ENCODE results near the gene ST8SIA5. TPM values are rescaled to one million over a fixed set of nuclear protein-coding genes. Genes with fewer than 3 reads are reported as not detected.

Gene ST8SIA5
- total and polyA plus RNA-seq, 2 donors (not counting 3 experiments of a cell fraction or from before 2014, with no cell fraction given): 0.25 to 0.62 TPM

DNA sequence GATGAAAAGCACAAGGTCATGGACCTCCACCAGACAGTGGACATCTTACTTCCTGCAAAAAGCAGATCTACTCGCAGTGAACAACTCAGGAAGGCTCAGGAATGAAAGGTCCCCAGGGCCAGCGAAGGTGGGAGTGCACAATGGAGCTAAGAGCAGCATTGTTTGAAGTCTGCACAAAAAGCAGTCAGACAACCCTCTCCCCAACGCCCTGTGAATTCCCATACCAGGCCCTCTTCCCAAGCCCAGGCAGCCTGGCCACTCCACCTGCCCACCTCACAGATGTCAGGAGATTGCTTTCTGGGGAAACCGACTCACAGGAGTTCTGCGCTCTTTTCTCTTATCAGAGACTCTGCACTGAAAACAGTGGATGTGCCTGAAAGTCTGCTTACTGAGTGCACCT, 34.8 kb downstream of the ST8SIA5 start:
- H3K36me3 ChIP-seq (ENCODE audit: control insufficient read depth in 2 of 2, extremely low read depth in 1 of 2, insufficient read depth in 2 of 2, low read length in 2 of 2): no peaks in the 10 kb centered on the region
- no TSS peak for BruUV-seq (replicated peaks)
- H3K27me3 ChIP-seq (ENCODE audit: control insufficient read depth in 2 of 2, insufficient read depth in 2 of 2, low read length in 2 of 2): peaks cover 0 to 3% of the 10 kb centered on the region in 2 experiments
- no peaks in the 10 kb centered on the region for H3K9me1 ChIP-seq (replicated peaks; ENCODE audit: control insufficient read depth, extremely low read depth, insufficient read depth, low read length)
- no peak for FAIRE-seq
- CTCF ChIA-PET: no interaction called here
- no peak overlapping the region for H2AFZ ChIP-seq (ENCODE audit: low read depth, low read length)
- H3K4me1 ChIP-seq (ENCODE audit: control insufficient read depth, extremely low read depth, insufficient read depth, low read length): peaks cover 18% of the 10 kb centered on the region
- H3K4me2 ChIP-seq (ENCODE audit: insufficient read depth, low read length): no peak overlapping the region
- no peak overlapping the region for H3K9ac ChIP-seq (replicated peaks; ENCODE audit: extremely low read depth, insufficient read depth, low read length)
- H3K4me3 ChIP-seq (replicated peaks in 1 of 3; ENCODE audit: insufficient read depth in 1 of 3, low read depth in 1 of 3, low read length in 3 of 3): no peak overlapping the region
- no peaks in the 10 kb centered on the region for H4K20me1 ChIP-seq (replicated peaks; ENCODE audit: control insufficient read depth, extremely low read depth, insufficient read depth, low read length)
- TF ChIP-seq, protein P1, sequence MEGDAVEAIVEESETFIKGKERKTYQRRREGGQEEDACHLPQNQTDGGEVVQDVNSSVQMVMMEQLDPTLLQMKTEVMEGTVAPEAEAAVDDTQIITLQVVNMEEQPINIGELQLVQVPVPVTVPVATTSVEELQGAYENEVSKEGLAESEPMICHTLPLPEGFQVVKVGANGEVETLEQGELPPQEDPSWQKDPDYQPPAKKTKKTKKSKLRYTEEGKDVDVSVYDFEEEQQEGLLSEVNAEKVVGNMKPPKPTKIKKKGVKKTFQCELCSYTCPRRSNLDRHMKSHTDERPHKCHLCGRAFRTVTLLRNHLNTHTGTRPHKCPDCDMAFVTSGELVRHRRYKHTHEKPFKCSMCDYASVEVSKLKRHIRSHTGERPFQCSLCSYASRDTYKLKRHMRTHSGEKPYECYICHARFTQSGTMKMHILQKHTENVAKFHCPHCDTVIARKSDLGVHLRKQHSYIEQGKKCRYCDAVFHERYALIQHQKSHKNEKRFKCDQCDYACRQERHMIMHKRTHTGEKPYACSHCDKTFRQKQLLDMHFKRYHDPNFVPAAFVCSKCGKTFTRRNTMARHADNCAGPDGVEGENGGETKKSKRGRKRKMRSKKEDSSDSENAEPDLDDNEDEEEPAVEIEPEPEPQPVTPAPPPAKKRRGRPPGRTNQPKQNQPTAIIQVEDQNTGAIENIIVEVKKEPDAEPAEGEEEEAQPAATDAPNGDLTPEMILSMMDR (IDR thresholded peaks at IDR 0.05; ENCODE audit: extremely low read depth in 1 of 2, insufficient read depth in 1 of 2, low read depth in 1 of 2, low read length in 2 of 2): no peak
- TF ChIP-seq, protein P2, sequence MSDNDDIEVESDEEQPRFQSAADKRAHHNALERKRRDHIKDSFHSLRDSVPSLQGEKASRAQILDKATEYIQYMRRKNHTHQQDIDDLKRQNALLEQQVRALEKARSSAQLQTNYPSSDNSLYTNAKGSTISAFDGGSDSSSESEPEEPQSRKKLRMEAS (IDR thresholded peaks at IDR 0.05; ENCODE audit: insufficient read depth, insufficient read length): no peak
- TF ChIP-seq FOS (IDR thresholded peaks at IDR 0.05; ENCODE audit: borderline replicate concordance, insufficient read depth, low read length) (no peak), POLR2AphosphoS5 (IDR thresholded peaks at IDR 0.05; ENCODE audit: insufficient read depth, low read depth, low read length) (no peak), EZH2 (IDR thresholded peaks at IDR 0.05; ENCODE audit: borderline replicate concordance, low read depth, low read length, severe bottlenecking) (no peak), GATA2 (IDR thresholded peaks at IDR 0.05; ENCODE audit: insufficient read depth, insufficient read length, low read depth, low read length) (no peak), MYC (IDR thresholded peaks at IDR 0.05; ENCODE audit: low read depth, low read length) (no peak), JUN (IDR thresholded peaks at IDR 0.05; ENCODE audit: borderline replicate concordance, insufficient read depth, insufficient read length, low read depth) (no peak), POLR2A (IDR thresholded peaks at IDR 0.05; ENCODE audit: low read depth, low read length) (no peak)
- H3K79me2 ChIP-seq (ENCODE audit: control insufficient read depth, insufficient read depth, low read length): no peaks in the 10 kb centered on the region
- H3K27ac ChIP-seq (ENCODE audit: insufficient read depth, low read depth, low read length): no peak overlapping the region
- POLR2A ChIA-PET: no interaction called here
- H3K9me3 ChIP-seq (replicated peaks; ENCODE audit: control insufficient read depth, insufficient read depth, low read length): no peaks in the 10 kb centered on the region
- intact Hi-C loops (cut with micrococcal nuclease): no loop called here
- DNase-seq (ENCODE audit: low read depth, low spot score): no peak
- dilution Hi-C loops (cut with MboI; ENCODE audit: extremely low pct_ligation_motif_present, low sequenced_read_pairs): no loop called here

Measured in endothelial cell of umbilical vein (primary cell).